Thoracic aorta (tissue), 2 donors: ENCODE data around the gene TMEM269. TPM values are rescaled to one million over a fixed set of nuclear protein-coding genes. Genes with fewer than 3 reads are reported as not detected.
A peak's percentile ranks its signal among the peaks of the same experiment; 100 is the strongest.

Experiments used
- ATAC-seq: fragments of 150-250 bp; one replicate; pipeline ENCODE4 v1.8.0; 2017; ENCODE audit warnings: low read depth; ENCODE audit not compliant: insufficient number of reproducible peaks, low FRiP score
- DNase-seq: peaks from one replicate; pipeline ENCODE4 v3.0.0-alpha.2; 2020; ENCODE audit warnings: low spot score
- H3K27ac ChIP-seq, 2 donors: fragments of 200-600 bp; sonication (generic); 1 replicate in 1 of 2; 2 replicates in 1 of 2; pipeline ENCODE4 v1.5.1; 2016; ENCODE audit warnings: mild to moderate bottlenecking in 2 of 2, moderate library complexity in 2 of 2
- H3K27me3 ChIP-seq: fragments of 200-600 bp; sonication (generic); replicated peaks from 2 replicates; pipeline ENCODE4 v1.6.0; 2016; ENCODE audit warnings: mild to moderate bottlenecking; ENCODE audit not compliant: insufficient read depth
- H3K36me3 ChIP-seq: fragments of 200-600 bp; sonication (generic); one replicate; pipeline ENCODE4 v1.5.1; 2016
- H3K4me1 ChIP-seq, 2 donors: fragments of 200-600 bp; sonication (generic); 1 replicate in 1 of 2; 2 replicates in 1 of 2; pipeline versions ENCODE4 v1.5.1 to v1.6.0; 2016; ENCODE audit warnings: low read depth in 2 of 2, mild to moderate bottlenecking in 1 of 2; ENCODE audit not compliant: control insufficient read depth in 1 of 2
- H3K4me3 ChIP-seq: fragments of 200-600 bp; sonication (generic); 2 replicates; pipeline ENCODE4 v1.5.1; 2016; ENCODE audit warnings: mild to moderate bottlenecking
- H3K9me3 ChIP-seq: fragments of 200-600 bp; sonication (generic); 2 replicates; pipeline ENCODE4 v1.5.1; 2016
- total RNA-seq, 2 donors: library from RNA; depleted of rRNA; stranded (reverse); fragments of >200 nt; gene quantifications; one replicate each; pipeline versions ENCODE4 v1.1.0 to v1.2.3, GENCODE V29; 2016
- TF ChIP-seq, protein P1 (sequence below): fragments of 200-600 bp; sonication (generic); IDR thresholded peaks from one replicate; pipeline ENCODE4 v1.5.1; 2019; ENCODE audit warnings: antibody characterized with exemption

The TMEM269 gene
- total RNA-seq, 2 donors from 2014 or later, result 0.27 to 0.35 TPM

DNA sequence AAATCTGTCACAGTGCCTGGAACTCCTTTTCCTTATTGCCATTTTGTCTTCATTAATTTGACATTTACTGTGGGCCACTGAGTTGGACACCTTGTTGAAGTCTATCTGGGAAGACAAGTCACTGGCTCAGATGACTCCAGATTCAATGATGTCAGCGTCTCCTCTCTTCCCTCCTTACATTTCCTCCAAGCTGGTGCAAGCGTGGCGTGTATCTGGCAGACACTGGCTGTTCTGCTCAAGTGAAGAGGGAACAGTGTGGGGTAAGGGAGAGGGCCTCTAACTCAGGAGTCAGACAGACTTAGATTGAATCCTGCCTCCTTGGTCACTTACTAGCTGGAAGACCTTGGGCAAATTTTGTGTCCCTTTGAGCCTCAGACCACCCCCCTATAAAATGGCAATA lies 52.9 kb downstream of the TMEM269 start:
- ATAC-seq (no peak), DNase-seq (no peak)
- Histone ChIP-seq H3K9me3 (no peaks in the 10 kb centered on the region), H3K36me3 (no peaks in the 10 kb centered on the region), H3K27me3 (no peaks in the 10 kb centered on the region), H3K4me3 (no peak overlapping the region), H3K27ac (no peak overlapping the region), H3K4me1 (no peaks in the 10 kb centered on the region)
- TF ChIP-seq, protein P1, sequence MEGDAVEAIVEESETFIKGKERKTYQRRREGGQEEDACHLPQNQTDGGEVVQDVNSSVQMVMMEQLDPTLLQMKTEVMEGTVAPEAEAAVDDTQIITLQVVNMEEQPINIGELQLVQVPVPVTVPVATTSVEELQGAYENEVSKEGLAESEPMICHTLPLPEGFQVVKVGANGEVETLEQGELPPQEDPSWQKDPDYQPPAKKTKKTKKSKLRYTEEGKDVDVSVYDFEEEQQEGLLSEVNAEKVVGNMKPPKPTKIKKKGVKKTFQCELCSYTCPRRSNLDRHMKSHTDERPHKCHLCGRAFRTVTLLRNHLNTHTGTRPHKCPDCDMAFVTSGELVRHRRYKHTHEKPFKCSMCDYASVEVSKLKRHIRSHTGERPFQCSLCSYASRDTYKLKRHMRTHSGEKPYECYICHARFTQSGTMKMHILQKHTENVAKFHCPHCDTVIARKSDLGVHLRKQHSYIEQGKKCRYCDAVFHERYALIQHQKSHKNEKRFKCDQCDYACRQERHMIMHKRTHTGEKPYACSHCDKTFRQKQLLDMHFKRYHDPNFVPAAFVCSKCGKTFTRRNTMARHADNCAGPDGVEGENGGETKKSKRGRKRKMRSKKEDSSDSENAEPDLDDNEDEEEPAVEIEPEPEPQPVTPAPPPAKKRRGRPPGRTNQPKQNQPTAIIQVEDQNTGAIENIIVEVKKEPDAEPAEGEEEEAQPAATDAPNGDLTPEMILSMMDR, result no peak

DNA sequence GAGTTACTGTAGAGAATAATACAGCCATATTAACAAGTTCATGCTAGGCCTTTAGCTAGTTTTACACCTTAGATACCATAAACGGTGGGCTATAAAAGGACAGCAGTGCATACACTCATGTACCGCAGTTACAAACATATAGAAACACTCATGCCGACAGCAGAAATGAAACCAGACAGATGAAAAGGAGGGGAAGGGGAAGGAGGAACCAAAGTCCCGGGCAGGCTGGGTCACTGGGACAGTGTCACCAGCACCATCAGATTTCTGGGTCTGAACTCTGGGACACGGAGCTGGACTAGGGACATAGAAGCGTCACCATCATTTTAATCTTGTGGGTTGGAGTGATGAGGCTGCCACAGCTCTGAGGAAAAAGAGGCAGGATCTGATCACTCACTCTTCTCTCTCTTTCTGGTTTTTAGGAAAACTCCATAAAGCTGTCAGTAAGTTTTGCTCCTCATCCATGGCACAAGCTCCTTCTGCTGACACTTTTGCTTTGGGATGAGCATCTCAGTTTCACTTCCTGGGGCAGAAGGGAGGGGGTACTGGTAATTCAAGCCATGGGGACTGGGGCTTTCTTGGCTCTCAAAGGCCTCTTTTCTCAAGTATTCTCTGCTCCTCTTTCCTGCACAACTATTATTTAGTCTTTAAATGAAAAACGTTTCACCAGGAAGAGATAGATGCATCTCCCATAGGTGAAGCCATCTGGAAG lies 53.8 kb downstream of the TMEM269 start:
- no peaks in the 10 kb centered on the region for H3K9me3 ChIP-seq
- H3K36me3 ChIP-seq, result no peaks in the 10 kb centered on the region
- TF ChIP-seq, protein P1, result no peak
- no peaks in the 10 kb centered on the region for H3K4me1 ChIP-seq
- no peak overlapping the region for H3K4me3 ChIP-seq
- ATAC-seq (no peak), DNase-seq (no peak)
- H3K27ac ChIP-seq, result peak overlapping the region in 1 of 2 donors; percentile 18
- no peaks in the 10 kb centered on the region for H3K27me3 ChIP-seq

DNA sequence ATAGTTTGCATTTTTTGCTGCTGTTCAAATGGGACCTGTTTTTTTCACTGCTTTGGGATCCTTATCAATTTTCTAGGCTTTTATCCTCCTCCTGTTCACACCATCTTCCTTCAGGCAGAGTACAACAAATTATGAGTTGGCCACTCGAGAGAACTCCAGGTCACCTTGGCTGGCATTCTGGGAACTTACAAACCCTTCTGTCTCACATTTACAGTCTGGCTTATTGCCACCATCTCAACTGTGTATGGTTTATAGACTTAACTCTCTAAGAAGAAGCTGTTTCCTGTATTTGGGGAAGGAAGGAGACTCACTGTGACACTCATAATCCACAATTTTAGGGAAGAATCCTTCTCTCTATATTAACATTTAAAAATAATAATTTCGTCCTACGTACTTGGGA lies 56.2 kb downstream of the TMEM269 start:
- H3K4me3 ChIP-seq, result no peak overlapping the region
- H3K4me1 ChIP-seq, result peaks cover 0 to 3% of the 10 kb centered on the region in 2 donors
- TF ChIP-seq, protein P1, result no peak
- H3K36me3 ChIP-seq, result no peaks in the 10 kb centered on the region
- no peak overlapping the region for H3K27ac ChIP-seq
- DNase-seq (no peak), ATAC-seq (no peak)
- no peaks in the 10 kb centered on the region for H3K9me3 ChIP-seq
- H3K27me3 ChIP-seq, result no peaks in the 10 kb centered on the region

DNA sequence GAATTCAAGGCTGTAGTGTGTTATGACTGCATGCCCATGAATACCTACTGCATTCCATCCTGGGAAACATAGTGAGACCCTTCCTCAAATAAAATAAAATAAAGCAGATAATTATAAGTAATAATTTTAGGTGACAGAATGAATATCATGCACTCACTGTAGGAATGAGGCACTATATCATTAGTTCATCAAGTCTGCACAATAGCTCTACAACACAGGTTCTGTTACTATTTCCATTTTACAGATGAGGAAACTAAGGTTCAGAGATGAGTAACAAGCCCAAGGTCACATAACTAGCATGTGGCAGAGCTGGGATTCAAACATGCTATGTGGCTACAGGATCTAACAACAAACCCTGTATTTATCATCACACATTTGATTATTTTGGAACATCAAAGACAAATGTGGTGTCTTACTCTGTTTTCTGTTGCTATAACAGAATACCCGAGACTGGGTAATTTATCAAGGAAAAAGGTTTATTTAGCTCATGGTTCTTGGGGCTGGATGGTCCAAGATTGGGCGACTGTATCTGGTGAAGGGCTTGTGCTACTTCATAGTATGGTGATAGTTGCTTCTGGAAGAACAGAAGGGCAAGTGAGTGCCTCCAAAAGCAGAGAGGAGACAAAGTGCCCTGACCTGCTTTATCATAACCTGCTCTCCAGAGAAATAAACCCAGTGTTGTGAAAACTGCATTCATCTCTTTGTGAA lies 56.8 kb downstream of the TMEM269 start:
- Histone ChIP-seq H3K9me3 (no peaks in the 10 kb centered on the region), H3K4me3 (no peak overlapping the region), H3K4me1 (peaks cover 0 to 3% of the 10 kb centered on the region in 2 donors), H3K27ac (no peak overlapping the region), H3K36me3 (no peaks in the 10 kb centered on the region), H3K27me3 (no peaks in the 10 kb centered on the region)
- TF ChIP-seq, protein P1, result no peak
- no peak for DNase-seq
- no peak for ATAC-seq

DNA sequence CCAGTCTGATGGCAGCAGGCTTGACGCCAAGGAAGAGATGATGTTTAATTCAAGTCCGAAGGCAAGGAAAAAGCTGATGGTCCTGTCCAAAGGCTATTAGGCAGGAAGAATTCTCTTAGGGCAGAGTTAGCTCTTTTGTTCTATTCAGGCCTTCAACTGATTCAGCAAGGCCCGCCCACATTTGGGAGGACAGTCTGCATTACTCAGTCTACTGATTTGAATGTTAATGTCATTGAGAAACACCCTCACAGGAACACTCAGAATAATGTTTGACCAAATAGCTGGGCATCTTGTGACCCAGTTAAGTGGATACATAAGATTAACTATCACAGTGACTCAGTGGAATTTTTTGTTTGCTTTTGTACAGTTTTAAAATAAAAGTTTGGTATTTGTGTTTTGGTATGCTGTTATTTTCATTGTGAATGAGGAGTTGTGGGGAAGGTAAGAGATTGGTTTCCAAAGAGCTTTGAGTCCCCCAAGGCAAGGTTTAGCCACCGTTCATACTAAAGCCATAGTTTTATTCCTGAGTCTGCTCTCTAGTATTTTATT lies 59.9 kb downstream of the TMEM269 start:
- no peak for ATAC-seq
- Histone ChIP-seq H3K27ac (no peak overlapping the region), H3K36me3 (no peaks in the 10 kb centered on the region), H3K4me1 (peaks cover 7 to 11% of the 10 kb centered on the region in 2 donors), H3K9me3 (no peaks in the 10 kb centered on the region), H3K4me3 (no peak overlapping the region), H3K27me3 (no peaks in the 10 kb centered on the region)
- DNase-seq, result no peak
- TF ChIP-seq, protein P1, result no peak
